Endothelial cell of umbilical vein (primary cell): ENCODE data around the gene FAM20A. TPM values are rescaled to one million over a fixed set of nuclear protein-coding genes. Genes with fewer than 3 reads are reported as not detected.

Experiments
- BruUV-seq: library from RNA; stranded (reverse); fragments of 400-500 nt; replicated peaks from 2 replicates; lab custom pipeline; 2021; lab: Mats Ljungman, UMichigan
- CTCF ChIA-PET: fragments of 300-600, 350-600 bp; sonication (Branson Sonifier 250); formaldehyde crosslinking; loops from one replicate; lab custom pipeline; 2021; ENCODE audit warnings: antibody characterized with exemption, inconsistent platforms; lab: Charles Lee
- POLR2A ChIA-PET: fragments of 300-600, 350-600 bp; sonication (Branson Sonifier 250); formaldehyde crosslinking; loops from one replicate; lab custom pipeline; 2021; ENCODE audit warnings: antibody characterized with exemption, inconsistent platforms; lab: Charles Lee
- DNase-seq: peaks from one replicate; pipeline ENCODE4 v3.0.0-alpha.2; 2011; ENCODE audit warnings: low read depth, low spot score
- FAIRE-seq: peaks from 2 replicates; lab custom pipeline; 2011; peaks lifted over from hg19 to GRCh38; lab: Jason Lieb, UNC
- H2AFZ ChIP-seq: 2 replicates; pipeline ENCODE4 v1.6.0; 2012; ENCODE audit warnings: low read depth, low read length, control low read depth, inconsistent platforms
- H3K27ac ChIP-seq: 2 replicates; pipeline ENCODE4 v1.5.1; 2011; ENCODE audit warnings: low read depth, mild to moderate bottlenecking, control low read depth, low read length, moderate library complexity; ENCODE audit not compliant: insufficient read depth
- H3K27me3 ChIP-seq, 2 experiments: 2 replicates each; pipeline versions ENCODE4 v1.6.0 to v1.6.1; 2011; ENCODE audit warnings: low read length in 2 of 2, mixed read lengths in 1 of 2; ENCODE audit not compliant: control insufficient read depth in 2 of 2, insufficient read depth in 2 of 2
- H3K36me3 ChIP-seq, 2 experiments: 2 replicates in 1 of 2; 3 replicates in 1 of 2; pipeline ENCODE4 v1.5.1; 2011; ENCODE audit warnings: low read length in 2 of 2, mild to moderate bottlenecking in 1 of 2, moderate library complexity in 1 of 2; ENCODE audit not compliant: control insufficient read depth in 2 of 2, insufficient read depth in 2 of 2; ENCODE audit errors: extremely low read depth in 1 of 2
- H3K4me1 ChIP-seq: 3 replicates; pipeline ENCODE4 v1.5.1; 2011; ENCODE audit warnings: mild to moderate bottlenecking, low read length; ENCODE audit not compliant: control insufficient read depth, insufficient read depth; ENCODE audit errors: extremely low read depth
- H3K4me2 ChIP-seq: 2 replicates; pipeline ENCODE4 v1.6.1; 2011; ENCODE audit warnings: low read length, control low read depth, mixed read lengths; ENCODE audit not compliant: insufficient read depth
- H3K4me3 ChIP-seq, 3 experiments: fragments of 200-600 bp in 1 of 3; sonication (generic), shearing (Covaris generic) in 1 of 3; replicated peaks in 1 of 3; 2 replicates each; pipeline ENCODE4 v1.5.1; 2011 to 2016; ENCODE audit warnings: control low read depth in 3 of 3, low read length in 3 of 3, mild to moderate bottlenecking in 2 of 3, inconsistent platforms in 1 of 3, low read depth in 1 of 3, moderate library complexity in 1 of 3; ENCODE audit not compliant: insufficient read depth in 1 of 3
- H3K79me2 ChIP-seq: 2 replicates; pipeline ENCODE4 v1.6.0; 2012; ENCODE audit warnings: low read length, inconsistent platforms; ENCODE audit not compliant: control insufficient read depth, insufficient read depth
- H3K9ac ChIP-seq: replicated peaks from 2 replicates; pipeline ENCODE3; 2011; ENCODE audit warnings: low read length, control low read depth; ENCODE audit not compliant: insufficient read depth; ENCODE audit errors: extremely low read depth
- H3K9me1 ChIP-seq: replicated peaks from 3 replicates; pipeline ENCODE4 v1.6.0; 2011; ENCODE audit warnings: mild to moderate bottlenecking, low read length; ENCODE audit not compliant: control insufficient read depth, insufficient read depth; ENCODE audit errors: extremely low read depth
- H3K9me3 ChIP-seq: replicated peaks from 2 replicates; pipeline ENCODE4 v1.5.1; 2012; ENCODE audit warnings: low read length, inconsistent platforms; ENCODE audit not compliant: control insufficient read depth, insufficient read depth
- H4K20me1 ChIP-seq: replicated peaks from 2 replicates; pipeline ENCODE3; 2011; ENCODE audit warnings: mild to moderate bottlenecking, low read length; ENCODE audit not compliant: control insufficient read depth, insufficient read depth; ENCODE audit errors: extremely low read depth
- EZH2 ChIP-seq: IDR thresholded peaks from 2 replicates; pipeline ENCODE4 v1.6.1; 2012; ENCODE audit warnings: borderline replicate concordance, low read depth, mild to moderate bottlenecking, moderate library complexity, low read length, inconsistent platforms; ENCODE audit not compliant: severe bottlenecking
- FOS ChIP-seq: IDR thresholded peaks from 2 replicates; pipeline ENCODE4 v1.6.1; 2011; ENCODE audit warnings: mild to moderate bottlenecking, low read length, moderate library complexity, borderline replicate concordance; ENCODE audit not compliant: insufficient read depth
- GATA2 ChIP-seq: IDR thresholded peaks from 2 replicates; pipeline ENCODE4 v1.7.0; 2011; ENCODE audit warnings: low read depth, mild to moderate bottlenecking, moderate library complexity, mixed read lengths, low read length; ENCODE audit not compliant: insufficient read length, insufficient read depth
- JUN ChIP-seq: IDR thresholded peaks from 2 replicates; pipeline ENCODE4 v1.6.1; 2011; ENCODE audit warnings: borderline replicate concordance, low read depth; ENCODE audit not compliant: insufficient read length, insufficient read depth
- MAX ChIP-seq: IDR thresholded peaks from 2 replicates; pipeline ENCODE4 v1.6.1; 2011; ENCODE audit not compliant: insufficient read depth, insufficient read length
- MYC ChIP-seq: IDR thresholded peaks from one replicate; pipeline ENCODE4 v1.6.1; 2011; ENCODE audit warnings: mild to moderate bottlenecking, low read depth, low read length
- POLR2A ChIP-seq: IDR thresholded peaks from 2 replicates; pipeline ENCODE4 v1.6.1; 2012; ENCODE audit warnings: low read depth, mild to moderate bottlenecking, control low read depth, low read length
- POLR2AphosphoS5 ChIP-seq: IDR thresholded peaks from 2 replicates; pipeline ENCODE4 v1.6.1; 2012; ENCODE audit warnings: low read depth, mild to moderate bottlenecking, control low read depth, low read length, moderate library complexity; ENCODE audit not compliant: insufficient read depth
- dilution Hi-C: fragments of 300-500 bp; cut with MboI; formaldehyde crosslinking; loops from one replicate; pipeline ENCODE4 v1.15.0; 2019; ENCODE audit warnings: low sequenced_read_pairs; ENCODE audit not compliant: extremely low pct_ligation_motif_present
- intact Hi-C: fragments of 100-400 bp; cut with micrococcal nuclease; formaldehyde crosslinking; loops from one replicate; pipeline ENCODE4 v1.10.0; 2022
- polyA plus RNA-seq, 4 experiments: library from polyadenylated mRNA; depleted of rRNA in 3 of 4; stranded (reverse) in 3 of 4; unstranded in 1 of 4; fragments of >200 nt; gene quantifications; 2 replicates each; pipeline versions ENCODE4 v1.2.1 to v1.2.3, GENCODE V29; 2011 to 2012; ENCODE audit warnings: missing spikeins in 1 of 4
- total RNA-seq: library from RNA; stranded (reverse); gene quantifications from 2 replicates; pipeline ENCODE4 v1.2.3, GENCODE V29; 2021
- TF ChIP-seq, protein P1 (sequence below), 2 donors: IDR thresholded peaks; 1 replicate in 1 of 2; 2 replicates in 1 of 2; pipeline ENCODE4 v1.5.1; 2011; ENCODE audit warnings: low read length in 2 of 2, mild to moderate bottlenecking in 2 of 2, moderate library complexity in 2 of 2, control low read depth in 1 of 2, inconsistent platforms in 1 of 2, low read depth in 1 of 2; ENCODE audit not compliant: insufficient read depth in 1 of 2; ENCODE audit errors: extremely low read depth in 1 of 2

Gene FAM20A
- total and polyA plus RNA-seq, 2 donors (not counting 3 experiments of a cell fraction or from before 2014, with no cell fraction given) = not detected

DNA sequence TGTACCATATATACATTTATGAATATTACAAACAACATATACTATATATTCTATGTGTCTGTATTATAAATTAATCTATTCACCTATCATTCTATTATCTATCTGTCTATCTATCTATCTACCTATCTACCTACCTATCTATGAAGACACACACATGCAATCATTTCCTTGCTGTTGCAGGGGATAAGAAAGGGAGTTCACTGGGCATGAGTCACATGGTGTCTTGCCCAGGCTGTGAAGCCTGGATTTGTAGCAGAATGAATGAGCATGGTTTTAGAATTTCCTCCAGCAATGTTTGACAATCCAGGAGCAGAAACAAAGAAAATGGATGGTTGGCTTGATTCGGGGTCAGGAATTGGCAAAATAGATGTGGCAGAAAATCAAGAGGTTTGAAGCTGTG lies 23.2 kb upstream of the FAM20A start:
- FAIRE-seq = no peak
- no peaks in the 10 kb centered on the region for H3K79me2 ChIP-seq
- H3K9me3 ChIP-seq = no peaks in the 10 kb centered on the region
- no peaks in the 10 kb centered on the region for H3K36me3 ChIP-seq
- H2AFZ ChIP-seq = no peak overlapping the region
- intact Hi-C loops (no loop called here), dilution Hi-C loops (no loop called here)
- H3K4me3 ChIP-seq = no peak overlapping the region
- POLR2A ChIA-PET = no interaction called here
- H3K4me2 ChIP-seq = no peak overlapping the region
- H3K27me3 ChIP-seq = peaks cover 0 to 3% of the 10 kb centered on the region in 2 experiments
- no peak overlapping the region for H3K27ac ChIP-seq
- CTCF ChIA-PET = no interaction called here
- H4K20me1 ChIP-seq = no peaks in the 10 kb centered on the region
- no peak for DNase-seq
- TF ChIP-seq POLR2A (no peak), JUN (no peak), EZH2 (no peak), MAX (no peak), MYC (no peak), GATA2 (no peak), FOS (no peak), POLR2AphosphoS5 (no peak)
- TF ChIP-seq, protein P1, sequence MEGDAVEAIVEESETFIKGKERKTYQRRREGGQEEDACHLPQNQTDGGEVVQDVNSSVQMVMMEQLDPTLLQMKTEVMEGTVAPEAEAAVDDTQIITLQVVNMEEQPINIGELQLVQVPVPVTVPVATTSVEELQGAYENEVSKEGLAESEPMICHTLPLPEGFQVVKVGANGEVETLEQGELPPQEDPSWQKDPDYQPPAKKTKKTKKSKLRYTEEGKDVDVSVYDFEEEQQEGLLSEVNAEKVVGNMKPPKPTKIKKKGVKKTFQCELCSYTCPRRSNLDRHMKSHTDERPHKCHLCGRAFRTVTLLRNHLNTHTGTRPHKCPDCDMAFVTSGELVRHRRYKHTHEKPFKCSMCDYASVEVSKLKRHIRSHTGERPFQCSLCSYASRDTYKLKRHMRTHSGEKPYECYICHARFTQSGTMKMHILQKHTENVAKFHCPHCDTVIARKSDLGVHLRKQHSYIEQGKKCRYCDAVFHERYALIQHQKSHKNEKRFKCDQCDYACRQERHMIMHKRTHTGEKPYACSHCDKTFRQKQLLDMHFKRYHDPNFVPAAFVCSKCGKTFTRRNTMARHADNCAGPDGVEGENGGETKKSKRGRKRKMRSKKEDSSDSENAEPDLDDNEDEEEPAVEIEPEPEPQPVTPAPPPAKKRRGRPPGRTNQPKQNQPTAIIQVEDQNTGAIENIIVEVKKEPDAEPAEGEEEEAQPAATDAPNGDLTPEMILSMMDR (IDR thresholded peaks at IDR 0.05; ENCODE audit: extremely low read depth in 1 of 2, insufficient read depth in 1 of 2, low read depth in 1 of 2, low read length in 2 of 2) = no peak
- no peak overlapping the region for H3K9ac ChIP-seq
- no peaks in the 10 kb centered on the region for H3K9me1 ChIP-seq
- no peaks in the 10 kb centered on the region for H3K4me1 ChIP-seq
- no TSS peak for BruUV-seq
